Lower leg skin (tissue), 3 donors: ENCODE measurements around the gene HOXA9.

Experiments used
- CTCF ChIP-seq, 3 donors: fragments of 450-650 bp; IDR thresholded peaks; one replicate each; pipeline ENCODE4 v1.5.1; 2016; ENCODE audit warnings: antibody characterized with exemption in 3 of 3, mild to moderate bottlenecking in 3 of 3, moderate library complexity in 2 of 3
- POLR2A ChIP-seq, 2 donors: fragments of 450-650 bp; IDR thresholded peaks; one replicate each; pipeline ENCODE4 v1.6.1; 2016 to 2017; ENCODE audit warnings: antibody characterized with exemption in 2 of 2, mild to moderate bottlenecking in 1 of 2, moderate library complexity in 1 of 2

GRCh38 chr7:27159266-27160144 lies 5.8 kb downstream of the HOXA9 start:
- TF ChIP-seq CTCF (IDR thresholded peaks at IDR 0.05) (no peak), POLR2A (IDR thresholded peaks at IDR 0.05) (no peak)
